Hematopoietic multipotent progenitor cell treated with erythropoietin and hydrocortisone succinate and interleukin-3 and kit ligand, for 6 days (in vitro differentiated cells): ENCODE results near the gene KRIT1.
"Not testable (repeated sequence)": the region's sequence is repeated elsewhere in the genome, so short reads cannot be mapped to it uniquely, and the experiment has no call there.

Experiments
- DNase-seq: peaks from one replicate; pipeline ENCODE4 v3.0.0-alpha.2; 2015

Gene KRIT1

DNA sequence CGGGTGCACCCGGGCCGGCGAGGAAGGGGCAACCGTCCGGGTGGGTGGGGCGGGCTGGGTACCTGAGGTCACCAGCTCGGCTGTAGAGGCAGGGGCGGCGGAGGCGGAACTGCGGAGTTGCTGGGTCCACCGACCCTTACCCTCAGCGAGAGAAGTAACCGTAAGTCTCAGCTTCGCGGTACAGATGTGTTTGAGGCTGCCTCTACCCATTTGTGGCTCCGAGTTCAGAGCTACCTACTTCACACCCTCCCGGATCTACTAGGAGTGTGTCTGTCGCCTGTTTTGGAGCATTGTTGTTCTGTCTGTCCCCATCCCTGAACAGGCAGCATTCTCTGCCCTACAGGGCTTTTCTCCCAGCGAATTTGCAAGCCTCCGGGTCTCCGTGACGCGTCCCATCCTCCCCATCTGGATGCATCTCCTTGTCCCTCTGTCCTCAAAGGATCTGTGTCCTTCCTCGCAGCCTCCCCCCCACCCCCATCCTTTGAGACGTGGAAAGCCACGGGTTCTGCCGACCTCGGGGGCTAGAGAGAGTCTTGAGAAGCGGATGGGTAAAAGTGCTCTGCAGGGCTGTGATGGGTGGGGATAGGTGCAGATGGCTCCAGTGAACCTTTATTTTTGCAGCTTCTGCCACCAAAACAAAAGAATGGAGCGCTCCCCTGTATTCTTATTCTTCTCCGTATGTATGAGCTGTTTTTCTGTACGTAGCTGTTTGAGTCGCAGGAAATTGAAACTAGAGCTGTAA, 817 bp upstream of the KRIT1 start:
- DNase-seq: peak; percentile 56

DNA sequence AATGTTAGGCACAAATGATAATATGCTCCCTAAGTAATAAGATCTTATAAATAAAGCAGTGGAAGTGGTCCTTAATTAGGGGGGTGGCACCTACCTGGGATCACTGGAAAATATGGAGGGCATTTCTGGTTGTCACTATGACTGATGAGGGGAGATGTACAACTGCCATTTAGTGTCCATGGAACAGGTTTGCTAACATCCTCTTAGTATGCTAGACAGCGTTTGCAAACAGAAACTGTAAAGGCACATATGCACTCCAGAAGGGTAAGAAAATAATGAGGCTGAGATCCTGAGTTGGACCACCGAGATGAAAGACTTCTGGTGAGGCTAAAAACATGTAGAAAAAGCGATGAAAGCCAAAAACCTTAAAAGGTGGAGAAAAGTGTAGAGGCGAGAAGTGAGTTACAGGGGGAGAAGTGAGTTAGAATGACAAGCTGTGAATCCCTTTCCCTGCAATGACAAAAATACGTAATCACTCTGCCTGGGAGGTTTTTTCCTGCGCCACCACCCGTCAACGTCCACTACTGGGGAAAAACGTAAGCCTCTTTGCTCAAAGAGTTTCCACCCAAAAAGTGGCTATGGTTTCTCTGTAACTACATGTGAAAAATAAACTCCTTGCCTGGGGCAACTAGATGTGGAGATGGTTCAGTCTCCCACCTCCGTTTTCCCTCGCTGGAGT, 767 bp downstream of the KRIT1 start:
- peak; percentile 63 for DNase-seq

DNA sequence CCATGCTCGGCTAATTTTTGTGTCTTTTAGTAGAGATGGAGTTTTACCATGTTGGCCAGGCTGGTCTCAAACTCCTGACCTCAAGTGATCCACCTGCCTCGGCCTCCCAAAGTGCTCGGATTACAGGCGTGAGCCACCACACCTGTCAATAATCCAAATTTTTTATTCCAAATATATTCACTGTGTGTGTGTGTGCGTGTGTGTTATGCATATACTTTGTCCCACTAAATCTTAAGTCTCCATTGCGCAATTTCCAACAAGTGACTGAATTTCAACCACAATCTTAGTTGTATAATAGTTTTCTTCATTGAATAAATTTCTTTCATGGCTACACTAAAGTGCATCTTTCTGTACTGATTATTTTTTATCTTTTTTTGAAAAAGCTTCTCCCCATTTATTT, 2.7 kb downstream of the KRIT1 start:
- peak; percentile 30 for DNase-seq

DNA sequence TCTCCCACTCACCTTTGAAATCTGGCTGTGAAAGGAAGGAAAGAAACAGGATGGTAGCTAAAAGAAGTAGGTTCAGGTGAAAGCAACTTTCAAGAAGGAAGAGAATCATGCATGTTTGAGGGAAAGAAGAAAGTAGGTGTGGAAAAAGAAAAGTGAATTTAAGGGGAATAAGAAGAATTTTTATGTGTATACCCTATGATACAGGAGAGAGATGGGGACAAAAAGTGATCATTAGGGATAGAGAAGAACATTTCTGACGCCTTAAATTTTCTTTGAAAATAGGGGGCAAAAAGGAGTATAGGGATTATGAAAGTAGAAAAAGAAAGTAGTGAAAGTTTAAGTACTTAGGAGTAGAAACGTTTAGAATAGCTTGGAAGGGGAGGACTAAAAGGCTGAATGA, 15.2 kb downstream of the KRIT1 start:
- no peak for DNase-seq

DNA sequence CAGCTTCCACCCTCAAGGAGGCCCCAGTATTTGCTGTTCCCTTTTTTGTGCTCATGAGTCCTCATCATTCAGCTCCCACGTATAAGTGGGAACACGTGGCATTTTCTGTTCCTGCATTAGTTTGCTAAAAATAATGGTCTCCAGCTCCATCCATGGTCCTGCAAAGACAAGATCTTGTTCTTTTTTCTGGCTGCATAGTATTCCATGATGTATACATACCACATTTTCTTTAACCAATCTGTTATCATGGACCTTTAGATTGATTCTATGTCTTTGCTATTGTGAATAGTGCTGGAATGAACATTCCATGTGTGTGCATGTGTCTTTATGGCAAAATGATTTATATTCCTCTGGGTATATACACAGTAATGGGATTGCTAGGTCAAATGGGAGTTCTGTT, 17.0 kb downstream of the KRIT1 start:
- DNase-seq: no peak

DNA sequence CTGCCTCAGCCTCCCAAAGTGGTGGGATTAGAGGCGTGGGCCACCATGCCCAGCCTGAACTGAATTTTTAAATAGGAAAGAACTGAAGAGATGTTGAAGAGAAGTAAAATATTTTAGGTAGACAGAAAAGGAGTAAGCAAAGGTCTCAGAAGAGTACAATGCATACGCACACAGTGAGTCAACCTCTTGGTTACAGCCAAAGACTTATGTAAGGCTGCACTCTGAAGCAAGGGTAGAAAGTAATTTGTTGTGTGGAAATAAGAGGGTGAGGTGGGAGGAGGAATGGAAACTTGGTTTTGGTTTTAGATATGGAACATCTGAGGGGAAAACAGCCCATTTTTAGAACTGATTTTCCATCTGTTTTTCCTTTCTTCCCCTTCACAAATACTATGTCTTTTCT, 17.6 kb downstream of the KRIT1 start:
- no peak for DNase-seq

DNA sequence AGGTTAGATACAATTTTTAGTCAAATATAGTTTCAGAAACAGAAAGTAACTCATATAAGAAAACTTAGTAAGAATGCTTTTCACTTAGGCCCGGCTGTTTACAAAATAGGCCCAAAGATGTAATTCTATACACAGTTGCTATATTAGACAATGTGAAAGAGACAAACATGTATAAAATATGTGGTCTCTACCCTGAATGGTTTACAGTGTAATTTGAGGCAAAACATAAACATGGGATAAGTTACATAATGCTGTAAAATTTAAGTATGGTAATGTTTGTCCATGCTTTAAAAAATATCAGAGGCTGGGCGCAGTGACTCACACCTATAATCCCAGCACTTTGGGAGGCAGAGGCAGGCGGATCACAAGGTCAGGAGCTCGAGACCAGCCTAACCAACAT, 18.7 kb downstream of the KRIT1 start:
- DNase-seq: no peak

DNA sequence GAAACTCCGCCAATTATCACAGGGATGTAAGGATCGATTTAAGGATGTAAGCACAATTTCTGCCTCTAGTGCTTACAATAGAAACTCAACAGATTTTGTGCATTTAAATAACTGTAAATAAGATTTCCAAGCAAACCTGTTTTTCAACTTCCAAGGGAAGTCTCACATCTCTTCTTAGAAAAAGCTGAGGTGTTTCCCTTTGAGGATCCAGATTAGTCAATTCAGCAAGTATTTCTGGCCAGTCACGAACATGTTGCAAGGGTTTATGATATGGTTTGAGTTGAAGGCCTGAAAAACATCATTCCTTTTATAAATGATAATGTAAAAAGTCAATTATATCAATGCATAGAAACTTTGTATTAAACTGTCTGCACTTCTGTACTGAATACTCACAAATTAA, 23.9 kb downstream of the KRIT1 start:
- DNase-seq: no peak

DNA sequence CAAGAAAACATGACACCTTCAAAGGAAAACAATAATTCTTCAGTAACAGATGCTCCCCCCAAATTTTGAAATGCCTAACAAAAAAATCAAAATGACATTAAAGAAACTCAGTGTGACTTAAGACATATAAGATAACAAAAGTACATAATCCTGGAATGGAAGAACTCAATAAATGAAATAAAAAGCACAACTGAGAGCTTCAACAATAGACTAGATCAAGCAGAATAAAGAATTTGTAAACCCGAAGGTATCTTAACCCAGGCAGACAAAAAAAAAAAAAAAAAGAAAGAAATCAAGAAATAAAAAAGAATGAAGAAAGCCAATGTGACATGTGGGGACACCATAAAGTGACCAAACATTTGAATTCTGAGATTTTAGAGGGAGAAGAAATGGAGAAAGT, 39.0 kb downstream of the KRIT1 start:
- DNase-seq: no peak

DNA sequence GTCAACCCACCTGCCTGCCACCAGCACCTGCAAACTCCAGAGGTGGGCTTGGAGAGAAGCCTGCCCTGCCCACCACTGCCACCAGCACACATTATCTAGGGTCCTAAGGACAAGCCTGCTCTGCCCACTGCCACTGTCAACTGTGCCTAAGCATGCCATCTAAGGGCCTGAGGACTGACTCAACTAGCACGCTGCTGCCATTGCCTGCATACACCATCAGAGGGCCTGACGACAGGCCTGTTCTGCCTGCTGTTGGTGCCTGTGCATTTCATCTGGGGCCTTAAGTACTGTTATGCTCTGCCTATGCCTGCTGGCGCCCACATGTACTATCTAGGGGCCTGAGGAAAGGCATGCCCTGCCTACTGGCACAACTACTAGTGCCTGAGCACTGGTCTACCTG, 39.7 kb downstream of the KRIT1 start:
- no peak for DNase-seq

DNA sequence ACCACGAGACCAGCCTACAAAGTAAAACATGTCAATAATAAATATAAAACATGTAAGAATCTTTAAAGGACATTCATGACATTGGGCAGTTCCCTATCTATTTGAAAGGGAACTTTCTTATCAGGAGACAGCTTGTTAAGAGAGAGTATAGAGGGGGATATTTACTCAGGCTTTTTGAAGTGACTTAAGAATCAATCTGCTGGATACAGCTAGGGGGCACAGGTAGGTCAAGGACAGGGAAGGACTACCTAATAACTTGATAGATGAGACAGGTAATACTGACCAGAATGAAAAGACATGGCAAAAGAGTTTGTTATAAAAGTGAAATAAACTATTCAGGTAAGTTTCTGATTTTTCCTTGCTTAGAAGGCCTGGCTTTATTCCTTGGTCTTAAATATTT, 44.9 kb downstream of the KRIT1 start:
- DNase-seq: no peak

DNA sequence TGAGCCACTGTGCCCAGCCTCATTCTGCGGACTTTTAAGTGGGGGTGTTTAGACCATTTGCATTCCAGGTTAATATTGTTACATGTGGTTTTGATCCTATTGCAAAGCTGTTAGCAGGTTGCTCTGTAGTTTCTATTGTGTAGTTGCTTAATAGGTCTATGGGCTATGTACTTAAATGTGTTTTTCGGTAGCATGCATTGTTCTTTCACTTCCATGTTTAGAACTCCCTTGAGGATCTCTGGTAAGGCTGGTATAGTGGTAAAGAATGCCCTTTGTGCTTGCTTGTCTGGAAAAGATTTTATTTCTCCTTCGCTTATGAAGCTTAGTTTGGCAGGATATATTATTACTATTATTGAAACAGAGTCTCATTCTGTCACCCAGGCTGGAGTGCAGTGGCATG, 53.4 kb downstream of the KRIT1 start:
- DNase-seq: no peak

DNA sequence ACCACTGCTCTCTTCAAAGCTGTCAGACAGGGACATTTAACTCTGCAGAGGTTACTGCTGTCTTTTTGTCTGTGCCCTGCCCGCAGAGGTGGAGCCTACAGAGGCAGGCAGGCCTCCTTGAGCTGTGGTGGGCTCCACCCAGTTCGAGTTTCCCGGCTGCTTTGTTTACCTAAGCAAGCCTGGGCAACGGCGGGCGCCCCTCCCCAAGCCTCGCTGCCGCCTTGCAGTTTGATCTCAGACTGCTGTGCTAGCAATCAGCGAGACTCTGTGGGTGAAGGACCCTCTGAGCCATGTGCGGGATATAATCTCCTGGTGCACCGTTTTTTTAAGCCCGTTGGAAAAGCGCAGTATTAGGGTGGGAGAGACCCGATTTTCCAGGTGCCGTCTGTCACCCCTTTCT, 56.5 kb downstream of the KRIT1 start:
- not testable (repeated sequence) for DNase-seq

DNA sequence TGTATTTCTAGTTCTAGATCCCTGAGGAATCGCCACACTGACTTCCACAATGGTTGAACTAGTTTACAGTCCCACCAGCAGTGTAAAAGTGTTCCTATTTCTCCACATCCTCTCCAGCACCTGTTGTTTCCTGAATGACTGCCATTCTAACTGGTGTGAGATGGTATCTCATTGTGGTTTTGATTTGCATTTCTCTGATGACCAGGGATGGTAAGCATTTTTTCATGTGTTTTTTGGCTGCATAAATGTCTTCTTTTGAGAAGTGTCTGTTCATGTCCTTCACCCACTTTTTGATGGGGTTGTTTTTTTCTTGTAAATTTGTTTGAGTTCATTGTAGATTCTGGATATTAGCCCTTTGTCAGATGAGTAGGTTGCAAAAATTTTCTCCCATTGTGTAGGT, 61.4 kb downstream of the KRIT1 start:
- not testable (repeated sequence) for DNase-seq

DNA sequence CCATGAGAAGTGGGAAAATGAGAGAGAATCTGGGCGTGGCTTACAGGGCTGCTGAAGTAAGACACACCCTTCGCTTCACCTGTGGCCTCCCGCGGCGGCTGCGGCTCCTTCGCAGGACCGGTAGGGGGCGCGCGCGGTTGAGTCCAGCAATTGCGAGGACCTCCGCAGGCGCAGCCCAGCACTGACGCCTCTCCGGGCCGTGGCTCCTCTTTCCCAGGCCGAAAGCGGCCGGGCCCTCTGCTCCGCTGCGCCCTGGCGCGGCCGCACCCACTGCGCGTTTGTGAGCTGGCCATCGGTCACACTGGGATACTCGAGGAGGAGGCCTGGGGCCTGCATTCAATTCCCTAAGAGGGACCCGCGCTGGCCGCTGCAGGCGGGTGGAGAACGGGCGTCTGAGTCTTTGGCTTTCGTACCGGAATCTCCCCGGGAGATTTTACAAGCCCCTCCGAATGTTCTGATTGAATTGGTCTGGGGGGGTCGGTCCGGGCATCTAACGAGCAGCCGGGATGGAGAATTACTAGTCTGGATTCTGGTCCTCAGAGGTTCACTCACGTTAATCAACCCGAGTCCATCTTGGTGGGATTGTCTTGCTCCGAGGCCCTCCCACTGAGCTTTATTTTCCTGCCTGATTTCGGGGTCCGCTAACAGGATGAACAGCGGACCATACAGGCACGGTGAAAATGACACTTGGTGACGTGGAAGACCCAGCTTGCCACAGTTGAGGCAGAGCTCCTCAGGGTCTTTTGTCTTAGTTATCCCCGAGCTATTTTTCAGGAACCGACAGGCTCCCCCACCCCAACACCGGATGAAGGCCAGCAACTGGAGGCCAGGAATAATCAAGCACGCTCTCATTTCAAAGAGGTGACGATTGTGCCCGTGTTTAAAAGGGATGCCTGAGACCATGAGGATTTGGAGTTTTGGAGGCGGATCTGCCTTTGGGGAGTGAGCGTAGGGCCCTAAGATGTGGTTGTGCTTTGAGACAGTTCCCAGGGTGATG, 66.5 kb downstream of the KRIT1 start, which contains the start of gene LRRD1:
Gene LRRD1, minus strand, starts transcription at position 215 of the 997 bp plus-strand sequence. CDS start 13,940 bp downstream, outside the sequence.
- peak; percentile 86 for DNase-seq

DNA sequence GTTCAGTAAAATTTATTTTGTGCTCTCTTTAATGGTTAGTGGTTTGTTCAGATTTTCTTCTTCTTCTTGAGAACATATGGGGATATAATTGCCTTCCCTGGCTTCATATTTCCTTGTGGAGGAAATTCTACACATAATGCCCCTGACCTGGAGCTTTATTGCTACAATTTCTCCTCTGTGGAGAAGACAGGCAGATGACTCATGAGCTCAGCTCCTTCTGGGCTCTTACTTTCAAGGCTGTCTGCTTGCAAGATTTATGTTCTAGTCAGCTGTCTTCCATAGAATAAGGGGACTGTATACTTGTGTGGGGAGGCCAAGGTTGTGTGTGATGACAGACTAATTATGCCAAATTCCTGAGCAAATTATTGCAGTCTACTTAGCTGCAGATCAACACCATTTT, 68.4 kb downstream of the KRIT1 start:
- DNase-seq: no peak

DNA sequence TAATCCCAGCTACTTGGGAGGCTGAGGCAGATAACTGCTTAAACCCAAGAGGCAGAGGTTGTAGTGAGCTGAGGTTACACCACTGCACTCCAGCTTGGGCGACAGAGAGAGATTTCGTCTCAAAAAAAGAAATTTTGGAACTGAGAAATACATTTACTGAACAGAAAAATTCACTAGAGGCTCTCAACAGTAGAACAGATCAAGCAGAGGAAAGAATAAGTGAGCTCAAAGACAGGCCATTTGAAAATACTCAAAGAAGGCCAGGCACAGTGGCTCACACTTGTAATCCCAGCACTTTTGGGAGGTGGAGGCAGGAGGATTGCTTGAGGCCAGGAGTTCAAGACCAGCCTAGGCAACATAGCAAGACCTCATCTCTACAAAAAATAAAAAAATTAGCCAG, 76.2 kb downstream of the KRIT1 start:
- DNase-seq: not testable (repeated sequence)

DNA sequence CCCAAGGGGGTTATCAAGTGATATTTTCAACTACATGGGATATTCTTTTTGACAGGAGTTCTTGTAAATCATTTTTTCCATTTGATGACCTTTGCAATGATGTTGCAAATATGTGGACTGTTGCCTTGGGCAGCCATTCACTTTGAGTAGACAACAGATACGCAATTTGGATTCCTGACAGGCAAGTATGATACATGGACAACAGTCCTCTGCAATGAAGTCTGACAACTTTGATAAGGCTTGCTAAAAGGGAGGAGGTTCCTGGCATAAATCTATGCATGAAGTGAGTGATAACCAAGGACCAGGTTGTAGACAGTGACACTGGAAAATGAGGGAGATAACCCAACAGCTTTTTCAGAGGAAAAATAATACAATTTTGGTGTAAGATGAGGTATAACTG, 84.4 kb downstream of the KRIT1 start:
- peak; percentile 66 for DNase-seq

DNA sequence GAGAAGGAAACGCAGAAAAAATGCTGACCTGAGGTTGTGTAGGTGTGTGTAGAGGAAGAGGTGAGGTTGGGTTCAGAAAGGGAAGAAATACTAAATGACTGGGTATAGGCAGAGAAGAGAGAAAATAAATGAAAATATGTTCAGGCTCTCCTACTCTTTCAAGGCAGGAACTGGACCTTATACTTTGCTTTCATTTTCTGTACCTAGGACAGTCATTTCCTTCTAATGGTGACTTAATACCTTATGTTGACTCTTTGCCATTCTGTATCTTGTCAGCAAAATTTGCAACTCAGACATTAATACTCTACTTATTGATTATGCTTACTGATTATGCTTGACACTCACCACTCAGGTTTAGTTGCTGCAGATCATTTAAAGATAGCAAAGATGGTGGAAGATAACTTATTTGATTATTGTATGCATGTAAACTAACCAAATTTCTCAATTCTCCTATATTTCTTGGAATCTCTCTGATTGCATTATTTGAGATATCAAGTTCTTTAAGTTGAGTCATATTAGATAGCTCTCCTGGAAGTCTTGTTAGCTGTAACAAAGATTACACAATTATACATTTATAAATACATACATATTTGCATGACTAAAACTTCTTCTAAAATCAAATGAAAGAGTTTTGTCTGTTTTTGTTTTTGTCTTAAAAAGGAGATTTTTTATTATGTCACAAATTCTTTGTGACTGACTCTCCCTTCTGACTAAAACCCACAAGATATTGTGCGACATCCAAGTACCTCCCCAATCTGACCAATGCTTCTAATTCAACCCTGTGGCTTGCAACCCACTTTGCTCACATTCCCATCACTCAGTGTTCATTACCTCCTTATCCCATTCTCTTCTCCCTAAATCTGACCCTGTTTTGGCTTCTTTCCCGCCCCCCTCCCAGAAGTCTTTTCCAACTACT, 86.8 kb downstream of the KRIT1 start:
- DNase-seq: peak; percentile 11

DNA sequence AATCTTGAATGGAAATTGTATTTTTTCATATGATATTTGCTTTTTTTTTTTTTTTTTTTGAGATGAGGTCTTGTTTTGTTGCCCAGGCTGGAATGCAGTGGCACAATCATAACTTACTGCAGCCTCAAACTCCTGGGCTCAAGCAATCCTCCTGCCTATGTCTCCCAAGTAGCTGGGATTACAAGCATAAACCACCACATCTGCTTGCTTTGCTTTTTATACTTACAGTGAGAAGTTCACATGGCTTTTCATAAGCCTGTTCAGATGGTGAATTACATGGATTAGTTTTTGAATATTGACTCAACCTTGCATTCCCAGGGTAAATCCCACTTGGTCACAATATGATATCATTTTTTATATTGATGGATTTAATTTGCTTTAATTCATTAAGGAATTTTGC, 88.7 kb downstream of the KRIT1 start:
- DNase-seq: no peak

DNA sequence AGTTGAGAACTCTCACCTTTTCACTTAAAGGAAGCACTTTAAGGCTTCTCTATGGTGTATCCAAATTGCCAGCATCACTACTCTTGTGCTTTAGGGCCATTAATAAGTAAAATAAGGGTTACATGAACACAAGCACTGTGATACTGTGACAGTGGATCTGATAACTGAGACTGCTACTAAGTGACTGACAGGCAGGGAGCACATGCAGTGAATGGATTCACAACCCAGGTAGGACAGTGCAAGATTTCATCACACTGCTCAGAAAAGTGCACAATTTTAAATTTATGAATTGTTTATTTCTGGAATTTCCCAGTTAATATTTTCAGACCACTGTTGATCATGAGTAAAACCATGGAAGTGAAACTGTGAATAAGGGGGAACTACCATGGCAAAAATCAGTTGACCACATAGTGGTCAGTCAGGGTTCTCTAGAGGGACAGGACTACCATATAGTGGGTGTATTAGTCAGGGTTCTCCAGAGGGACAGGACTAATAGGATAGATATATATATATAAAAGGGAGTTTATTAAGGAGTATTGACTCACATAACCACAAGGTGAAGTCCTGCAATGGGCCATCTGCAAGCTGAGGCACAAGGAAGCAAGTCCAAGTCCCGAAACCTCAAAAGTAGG, 90.5 kb downstream of the KRIT1 start:
- DNase-seq: no peak
